Suprapubic skin (tissue), 3 donors: ENCODE results near the gene TTC39A.
"Not testable (repeated sequence)": the region's sequence is repeated elsewhere in the genome, so short reads cannot be mapped to it uniquely, and the experiment has no call there.

Experiments
- CTCF ChIP-seq, 2 donors: fragments of 200-600 bp in 1 of 2; fragments of 450-650 bp in 1 of 2; sonication (generic) in 1 of 2; IDR thresholded peaks; one replicate each; pipeline ENCODE4 v1.5.1; 2016 to 2019; ENCODE audit warnings: antibody characterized with exemption in 2 of 2, mild to moderate bottlenecking in 1 of 2, moderate library complexity in 1 of 2
- EP300 ChIP-seq: sonication (generic); formaldehyde crosslinking; IDR thresholded peaks from one replicate; pipeline ENCODE4 v1.6.1; 2017; ENCODE audit warnings: antibody characterized with exemption
- POLR2A ChIP-seq, 2 donors: fragments of 450-650 bp; IDR thresholded peaks; one replicate each; pipeline ENCODE4 v1.6.1; 2017; ENCODE audit warnings: antibody characterized with exemption in 2 of 2, mild to moderate bottlenecking in 2 of 2, moderate library complexity in 2 of 2

- TF ChIP-seq CTCF (IDR thresholded peaks at IDR 0.05); POLR2A (IDR thresholded peaks at IDR 0.05); EP300: not testable (repeated sequence)
Observed at GRCh38 chr1:51251165-51251564, 79.2 kb downstream of the TTC39A start.
